WTC11 (cell line): ENCODE data around the gene WEE1. TPM values are rescaled to one million over a fixed set of nuclear protein-coding genes. Genes with fewer than 3 reads are reported as not detected.
A peak's percentile ranks its signal among the peaks of the same experiment; 100 is the strongest.

Experiments used
- ATF1 ChIP-seq: sonication (generic); formaldehyde crosslinking; IDR thresholded peaks from 2 replicates; pipeline ENCODE4 v1.8.1; 2023; ENCODE audit warnings: mild to moderate bottlenecking, moderate library complexity, missing genetic modification reagents
- FOXK1 ChIP-seq: sonication (generic); formaldehyde crosslinking; IDR thresholded peaks from 2 replicates; pipeline ENCODE4 v1.8.0; 2022; ENCODE audit warnings: mild to moderate bottlenecking, moderate library complexity, missing genetic modification reagents
- GTF2I ChIP-seq: fragments of 250-450 bp; sonication (Bioruptor Pico); conservative IDR thresholded peaks from 2 replicates; pipeline ENCODE4 v1.4.0; 2021; ENCODE audit warnings: mild to moderate bottlenecking
- NFATC4 ChIP-seq: fragments of 250-450 bp; sonication (Bioruptor Pico); IDR thresholded peaks from 2 replicates; pipeline ENCODE4 v1.9.0; 2021; ENCODE audit warnings: mild to moderate bottlenecking
- NR1H2 ChIP-seq: sonication (generic); formaldehyde crosslinking; IDR thresholded peaks from 2 replicates; pipeline ENCODE4 v1.9.0; 2021; ENCODE audit warnings: mild to moderate bottlenecking, moderate library complexity, missing genetic modification reagents
- OVOL2 ChIP-seq: fragments of 250-450 bp; sonication (Bioruptor Pico); IDR thresholded peaks from 2 replicates; pipeline ENCODE4 v1.9.0; 2021; ENCODE audit warnings: mild to moderate bottlenecking, borderline replicate concordance
- PRRX2 ChIP-seq: fragments of 250-450 bp; sonication (Bioruptor Pico); IDR thresholded peaks from 2 replicates; pipeline ENCODE4 v1.8.0; 2021; ENCODE audit warnings: mild to moderate bottlenecking
- RELA ChIP-seq: sonication (generic); formaldehyde crosslinking; IDR thresholded peaks from 2 replicates; pipeline ENCODE4 v1.8.1; 2022; ENCODE audit warnings: missing genetic modification reagents, mild to moderate bottlenecking, borderline replicate concordance
- SP1 ChIP-seq: sonication (generic); formaldehyde crosslinking; conservative IDR thresholded peaks from 2 replicates; pipeline ENCODE4 v1.8.1; 2022; ENCODE audit warnings: missing genetic modification reagents
- ZNF219 ChIP-seq: sonication (generic); formaldehyde crosslinking; IDR thresholded peaks from 2 replicates; pipeline ENCODE4 v1.8.0; 2023; ENCODE audit warnings: missing genetic modification reagents, mild to moderate bottlenecking, borderline replicate concordance
- ZNF423 ChIP-seq: fragments of 250-450 bp; sonication (Bioruptor Pico); IDR thresholded peaks from 2 replicates; pipeline ENCODE4 v2.1.2; 2022; ENCODE audit warnings: mild to moderate bottlenecking, moderate library complexity
- total RNA-seq: library from RNA; stranded (reverse); gene quantifications from 3 replicates; pipeline ENCODE4 v1.2.3, GENCODE V29; 2021
- TF ChIP-seq, protein P1 (sequence below): sonication (generic); formaldehyde crosslinking; IDR thresholded peaks from 2 replicates; pipeline ENCODE4 v1.8.1; 2023; ENCODE audit warnings: mild to moderate bottlenecking, moderate library complexity, missing genetic modification reagents
- TF ChIP-seq, protein P2 (sequence below): sonication (generic); formaldehyde crosslinking; IDR thresholded peaks from 2 replicates; pipeline ENCODE4 v1.8.1; 2022; ENCODE audit warnings: mild to moderate bottlenecking, missing genetic modification reagents, moderate library complexity, borderline replicate concordance
- TF ChIP-seq, protein P3 (sequence below): sonication (generic); formaldehyde crosslinking; IDR thresholded peaks from 2 replicates; pipeline ENCODE4 v1.8.0; 2022; ENCODE audit warnings: mild to moderate bottlenecking, missing genetic modification reagents
- TF ChIP-seq, protein P4 (sequence below): sonication (generic); formaldehyde crosslinking; IDR thresholded peaks from 2 replicates; pipeline ENCODE4 v1.8.1; 2023; ENCODE audit warnings: mild to moderate bottlenecking, missing genetic modification reagents, borderline replicate concordance
- TF ChIP-seq, protein P5 (sequence below): sonication (generic); formaldehyde crosslinking; IDR thresholded peaks from 2 replicates; pipeline ENCODE4 v1.8.1; 2022; ENCODE audit warnings: missing genetic modification reagents, borderline replicate concordance
- TF ChIP-seq, protein P6 (sequence below): sonication (generic); formaldehyde crosslinking; IDR thresholded peaks from 2 replicates; pipeline ENCODE4 v1.8.0; 2022; ENCODE audit warnings: mild to moderate bottlenecking, missing genetic modification reagents
- TF ChIP-seq, protein P7 (sequence below): sonication (generic); formaldehyde crosslinking; IDR thresholded peaks from 2 replicates; pipeline ENCODE4 v1.8.0; 2022; ENCODE audit warnings: missing genetic modification reagents
- TF ChIP-seq, protein P8 (sequence below): sonication (generic); formaldehyde crosslinking; IDR thresholded peaks from 2 replicates; pipeline ENCODE4 v1.8.0; 2023; ENCODE audit warnings: missing genetic modification reagents
- TF ChIP-seq, protein P9 (sequence below): fragments of 200-600 bp; IDR thresholded peaks from 2 replicates; pipeline ENCODE4 v1.8.0; 2022; ENCODE audit warnings: antibody characterized with exemption

Gene WEE1
- total RNA-seq, 1 experiment from 2014 or later: 109 TPM

DNA sequence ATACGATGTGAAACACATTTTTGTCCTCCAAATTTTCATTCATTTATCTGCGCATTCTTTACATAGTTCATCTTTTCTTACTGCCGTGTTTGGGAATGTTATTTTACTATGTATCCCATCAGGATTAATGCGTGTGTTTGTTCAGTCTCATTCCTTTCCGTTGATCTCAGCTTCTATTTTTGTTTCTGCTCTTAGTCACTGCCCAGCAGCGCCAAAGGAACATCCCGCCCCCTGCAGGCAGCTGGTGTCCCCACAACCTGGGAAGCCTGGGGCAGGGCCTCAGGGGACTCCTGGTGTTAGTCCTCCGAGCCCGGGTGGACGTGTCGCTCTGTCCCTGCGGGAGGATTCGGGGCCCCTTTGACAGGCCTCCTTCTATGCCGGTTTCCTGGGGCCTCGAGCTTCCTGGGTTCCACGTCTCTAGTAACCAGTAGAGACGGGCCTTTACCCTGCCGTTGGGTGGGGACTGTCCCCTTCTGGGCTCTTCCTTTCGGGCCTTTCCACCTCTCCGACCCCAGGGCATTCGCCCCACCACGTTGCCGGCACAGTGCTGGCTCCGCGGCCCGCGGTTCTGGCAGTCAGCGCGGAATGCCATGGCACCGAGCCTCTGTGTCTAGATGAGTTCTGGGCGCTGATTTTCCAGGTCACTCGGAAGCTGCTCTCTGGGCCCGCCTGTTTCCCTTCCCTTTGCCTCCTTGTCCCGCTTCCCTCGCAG, 39.8 kb downstream of the WEE1 start (continued):
- TF ChIP-seq, protein P1, sequence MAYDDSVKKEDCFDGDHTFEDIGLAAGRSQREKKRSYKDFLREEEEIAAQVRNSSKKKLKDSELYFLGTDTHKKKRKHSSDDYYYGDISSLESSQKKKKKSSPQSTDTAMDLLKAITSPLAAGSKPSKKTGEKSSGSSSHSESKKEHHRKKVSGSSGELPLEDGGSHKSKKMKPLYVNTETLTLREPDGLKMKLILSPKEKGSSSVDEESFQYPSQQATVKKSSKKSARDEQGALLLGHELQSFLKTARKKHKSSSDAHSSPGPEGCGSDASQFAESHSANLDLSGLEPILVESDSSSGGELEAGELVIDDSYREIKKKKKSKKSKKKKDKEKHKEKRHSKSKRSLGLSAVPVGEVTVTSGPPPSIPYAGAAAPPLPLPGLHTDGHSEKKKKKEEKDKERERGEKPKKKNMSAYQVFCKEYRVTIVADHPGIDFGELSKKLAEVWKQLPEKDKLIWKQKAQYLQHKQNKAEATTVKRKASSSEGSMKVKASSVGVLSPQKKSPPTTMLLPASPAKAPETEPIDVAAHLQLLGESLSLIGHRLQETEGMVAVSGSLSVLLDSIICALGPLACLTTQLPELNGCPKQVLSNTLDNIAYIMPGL: no peak
- TF ChIP-seq, protein P2, sequence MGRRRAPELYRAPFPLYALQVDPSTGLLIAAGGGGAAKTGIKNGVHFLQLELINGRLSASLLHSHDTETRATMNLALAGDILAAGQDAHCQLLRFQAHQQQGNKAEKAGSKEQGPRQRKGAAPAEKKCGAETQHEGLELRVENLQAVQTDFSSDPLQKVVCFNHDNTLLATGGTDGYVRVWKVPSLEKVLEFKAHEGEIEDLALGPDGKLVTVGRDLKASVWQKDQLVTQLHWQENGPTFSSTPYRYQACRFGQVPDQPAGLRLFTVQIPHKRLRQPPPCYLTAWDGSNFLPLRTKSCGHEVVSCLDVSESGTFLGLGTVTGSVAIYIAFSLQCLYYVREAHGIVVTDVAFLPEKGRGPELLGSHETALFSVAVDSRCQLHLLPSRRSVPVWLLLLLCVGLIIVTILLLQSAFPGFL (CRISPR knock-in tag): no peak
- TF ChIP-seq, protein P3, sequence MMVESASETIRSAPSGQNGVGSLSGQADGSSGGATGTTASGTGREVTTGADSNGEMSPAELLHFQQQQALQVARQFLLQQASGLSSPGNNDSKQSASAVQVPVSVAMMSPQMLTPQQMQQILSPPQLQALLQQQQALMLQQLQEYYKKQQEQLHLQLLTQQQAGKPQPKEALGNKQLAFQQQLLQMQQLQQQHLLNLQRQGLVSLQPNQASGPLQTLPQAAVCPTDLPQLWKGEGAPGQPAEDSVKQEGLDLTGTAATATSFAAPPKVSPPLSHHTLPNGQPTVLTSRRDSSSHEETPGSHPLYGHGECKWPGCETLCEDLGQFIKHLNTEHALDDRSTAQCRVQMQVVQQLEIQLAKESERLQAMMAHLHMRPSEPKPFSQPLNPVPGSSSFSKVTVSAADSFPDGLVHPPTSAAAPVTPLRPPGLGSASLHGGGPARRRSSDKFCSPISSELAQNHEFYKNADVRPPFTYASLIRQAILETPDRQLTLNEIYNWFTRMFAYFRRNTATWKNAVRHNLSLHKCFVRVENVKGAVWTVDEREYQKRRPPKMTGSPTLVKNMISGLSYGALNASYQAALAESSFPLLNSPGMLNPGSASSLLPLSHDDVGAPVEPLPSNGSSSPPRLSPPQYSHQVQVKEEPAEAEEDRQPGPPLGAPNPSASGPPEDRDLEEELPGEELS (CRISPR knock-in tag): no peak
- TF ChIP-seq, protein P4, sequence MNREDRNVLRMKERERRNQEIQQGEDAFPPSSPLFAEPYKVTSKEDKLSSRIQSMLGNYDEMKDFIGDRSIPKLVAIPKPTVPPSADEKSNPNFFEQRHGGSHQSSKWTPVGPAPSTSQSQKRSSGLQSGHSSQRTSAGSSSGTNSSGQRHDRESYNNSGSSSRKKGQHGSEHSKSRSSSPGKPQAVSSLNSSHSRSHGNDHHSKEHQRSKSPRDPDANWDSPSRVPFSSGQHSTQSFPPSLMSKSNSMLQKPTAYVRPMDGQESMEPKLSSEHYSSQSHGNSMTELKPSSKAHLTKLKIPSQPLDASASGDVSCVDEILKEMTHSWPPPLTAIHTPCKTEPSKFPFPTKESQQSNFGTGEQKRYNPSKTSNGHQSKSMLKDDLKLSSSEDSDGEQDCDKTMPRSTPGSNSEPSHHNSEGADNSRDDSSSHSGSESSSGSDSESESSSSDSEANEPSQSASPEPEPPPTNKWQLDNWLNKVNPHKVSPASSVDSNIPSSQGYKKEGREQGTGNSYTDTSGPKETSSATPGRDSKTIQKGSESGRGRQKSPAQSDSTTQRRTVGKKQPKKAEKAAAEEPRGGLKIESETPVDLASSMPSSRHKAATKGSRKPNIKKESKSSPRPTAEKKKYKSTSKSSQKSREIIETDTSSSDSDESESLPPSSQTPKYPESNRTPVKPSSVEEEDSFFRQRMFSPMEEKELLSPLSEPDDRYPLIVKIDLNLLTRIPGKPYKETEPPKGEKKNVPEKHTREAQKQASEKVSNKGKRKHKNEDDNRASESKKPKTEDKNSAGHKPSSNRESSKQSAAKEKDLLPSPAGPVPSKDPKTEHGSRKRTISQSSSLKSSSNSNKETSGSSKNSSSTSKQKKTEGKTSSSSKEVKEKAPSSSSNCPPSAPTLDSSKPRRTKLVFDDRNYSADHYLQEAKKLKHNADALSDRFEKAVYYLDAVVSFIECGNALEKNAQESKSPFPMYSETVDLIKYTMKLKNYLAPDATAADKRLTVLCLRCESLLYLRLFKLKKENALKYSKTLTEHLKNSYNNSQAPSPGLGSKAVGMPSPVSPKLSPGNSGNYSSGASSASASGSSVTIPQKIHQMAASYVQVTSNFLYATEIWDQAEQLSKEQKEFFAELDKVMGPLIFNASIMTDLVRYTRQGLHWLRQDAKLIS: peak; percentile 51; the same call in 1 of the 2 replicates
- no peak for TF ChIP-seq FOXK1
- no peak for TF ChIP-seq ZNF423
- TF ChIP-seq SP1 (CRISPR knock-in tag): 0 out of 2 replicates have a peak, but pooled peaks have one; percentile 42
- TF ChIP-seq, protein P5, sequence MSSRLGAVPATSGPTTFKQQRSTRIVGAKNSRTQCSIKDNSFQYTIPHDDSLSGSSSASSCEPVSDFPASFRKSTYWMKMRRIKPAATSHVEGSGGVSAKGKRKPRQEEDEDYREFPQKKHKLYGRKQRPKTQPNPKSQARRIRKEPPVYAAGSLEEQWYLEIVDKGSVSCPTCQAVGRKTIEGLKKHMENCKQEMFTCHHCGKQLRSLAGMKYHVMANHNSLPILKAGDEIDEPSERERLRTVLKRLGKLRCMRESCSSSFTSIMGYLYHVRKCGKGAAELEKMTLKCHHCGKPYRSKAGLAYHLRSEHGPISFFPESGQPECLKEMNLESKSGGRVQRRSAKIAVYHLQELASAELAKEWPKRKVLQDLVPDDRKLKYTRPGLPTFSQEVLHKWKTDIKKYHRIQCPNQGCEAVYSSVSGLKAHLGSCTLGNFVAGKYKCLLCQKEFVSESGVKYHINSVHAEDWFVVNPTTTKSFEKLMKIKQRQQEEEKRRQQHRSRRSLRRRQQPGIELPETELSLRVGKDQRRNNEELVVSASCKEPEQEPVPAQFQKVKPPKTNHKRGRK (CRISPR knock-in tag): no peak
- no peak for TF ChIP-seq NR1H2 (CRISPR knock-in tag)
- TF ChIP-seq PRRX2 (CRISPR knock-in tag): no peak
- TF ChIP-seq RELA (CRISPR knock-in tag): no peak
- TF ChIP-seq OVOL2 (CRISPR knock-in tag): no peak
- TF ChIP-seq, protein P6, sequence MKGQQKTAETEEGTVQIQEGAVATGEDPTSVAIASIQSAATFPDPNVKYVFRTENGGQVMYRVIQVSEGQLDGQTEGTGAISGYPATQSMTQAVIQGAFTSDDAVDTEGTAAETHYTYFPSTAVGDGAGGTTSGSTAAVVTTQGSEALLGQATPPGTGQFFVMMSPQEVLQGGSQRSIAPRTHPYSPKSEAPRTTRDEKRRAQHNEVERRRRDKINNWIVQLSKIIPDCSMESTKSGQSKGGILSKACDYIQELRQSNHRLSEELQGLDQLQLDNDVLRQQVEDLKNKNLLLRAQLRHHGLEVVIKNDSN: no peak
- TF ChIP-seq GTF2I: 0 out of 2 replicates have a peak, but pooled peaks have one; percentile 43
- TF ChIP-seq, protein P7, sequence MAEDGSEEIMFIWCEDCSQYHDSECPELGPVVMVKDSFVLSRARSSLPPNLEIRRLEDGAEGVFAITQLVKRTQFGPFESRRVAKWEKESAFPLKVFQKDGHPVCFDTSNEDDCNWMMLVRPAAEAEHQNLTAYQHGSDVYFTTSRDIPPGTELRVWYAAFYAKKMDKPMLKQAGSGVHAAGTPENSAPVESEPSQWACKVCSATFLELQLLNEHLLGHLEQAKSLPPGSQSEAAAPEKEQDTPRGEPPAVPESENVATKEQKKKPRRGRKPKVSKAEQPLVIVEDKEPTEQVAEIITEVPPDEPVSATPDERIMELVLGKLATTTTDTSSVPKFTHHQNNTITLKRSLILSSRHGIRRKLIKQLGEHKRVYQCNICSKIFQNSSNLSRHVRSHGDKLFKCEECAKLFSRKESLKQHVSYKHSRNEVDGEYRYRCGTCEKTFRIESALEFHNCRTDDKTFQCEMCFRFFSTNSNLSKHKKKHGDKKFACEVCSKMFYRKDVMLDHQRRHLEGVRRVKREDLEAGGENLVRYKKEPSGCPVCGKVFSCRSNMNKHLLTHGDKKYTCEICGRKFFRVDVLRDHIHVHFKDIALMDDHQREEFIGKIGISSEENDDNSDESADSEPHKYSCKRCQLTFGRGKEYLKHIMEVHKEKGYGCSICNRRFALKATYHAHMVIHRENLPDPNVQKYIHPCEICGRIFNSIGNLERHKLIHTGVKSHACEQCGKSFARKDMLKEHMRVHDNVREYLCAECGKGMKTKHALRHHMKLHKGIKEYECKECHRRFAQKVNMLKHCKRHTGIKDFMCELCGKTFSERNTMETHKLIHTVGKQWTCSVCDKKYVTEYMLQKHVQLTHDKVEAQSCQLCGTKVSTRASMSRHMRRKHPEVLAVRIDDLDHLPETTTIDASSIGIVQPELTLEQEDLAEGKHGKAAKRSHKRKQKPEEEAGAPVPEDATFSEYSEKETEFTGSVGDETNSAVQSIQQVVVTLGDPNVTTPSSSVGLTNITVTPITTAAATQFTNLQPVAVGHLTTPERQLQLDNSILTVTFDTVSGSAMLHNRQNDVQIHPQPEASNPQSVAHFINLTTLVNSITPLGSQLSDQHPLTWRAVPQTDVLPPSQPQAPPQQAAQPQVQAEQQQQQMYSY (CRISPR knock-in tag): no peak; the same call in 1 of the 2 replicates
- TF ChIP-seq, protein P8, sequence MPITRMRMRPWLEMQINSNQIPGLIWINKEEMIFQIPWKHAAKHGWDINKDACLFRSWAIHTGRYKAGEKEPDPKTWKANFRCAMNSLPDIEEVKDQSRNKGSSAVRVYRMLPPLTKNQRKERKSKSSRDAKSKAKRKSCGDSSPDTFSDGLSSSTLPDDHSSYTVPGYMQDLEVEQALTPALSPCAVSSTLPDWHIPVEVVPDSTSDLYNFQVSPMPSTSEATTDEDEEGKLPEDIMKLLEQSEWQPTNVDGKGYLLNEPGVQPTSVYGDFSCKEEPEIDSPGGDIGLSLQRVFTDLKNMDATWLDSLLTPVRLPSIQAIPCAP (CRISPR knock-in tag): no peak
- TF ChIP-seq ATF1: no peak
- TF ChIP-seq NFATC4 (CRISPR knock-in tag): no peak
- TF ChIP-seq ZNF219 (CRISPR knock-in tag): no peak
- TF ChIP-seq, protein P9, sequence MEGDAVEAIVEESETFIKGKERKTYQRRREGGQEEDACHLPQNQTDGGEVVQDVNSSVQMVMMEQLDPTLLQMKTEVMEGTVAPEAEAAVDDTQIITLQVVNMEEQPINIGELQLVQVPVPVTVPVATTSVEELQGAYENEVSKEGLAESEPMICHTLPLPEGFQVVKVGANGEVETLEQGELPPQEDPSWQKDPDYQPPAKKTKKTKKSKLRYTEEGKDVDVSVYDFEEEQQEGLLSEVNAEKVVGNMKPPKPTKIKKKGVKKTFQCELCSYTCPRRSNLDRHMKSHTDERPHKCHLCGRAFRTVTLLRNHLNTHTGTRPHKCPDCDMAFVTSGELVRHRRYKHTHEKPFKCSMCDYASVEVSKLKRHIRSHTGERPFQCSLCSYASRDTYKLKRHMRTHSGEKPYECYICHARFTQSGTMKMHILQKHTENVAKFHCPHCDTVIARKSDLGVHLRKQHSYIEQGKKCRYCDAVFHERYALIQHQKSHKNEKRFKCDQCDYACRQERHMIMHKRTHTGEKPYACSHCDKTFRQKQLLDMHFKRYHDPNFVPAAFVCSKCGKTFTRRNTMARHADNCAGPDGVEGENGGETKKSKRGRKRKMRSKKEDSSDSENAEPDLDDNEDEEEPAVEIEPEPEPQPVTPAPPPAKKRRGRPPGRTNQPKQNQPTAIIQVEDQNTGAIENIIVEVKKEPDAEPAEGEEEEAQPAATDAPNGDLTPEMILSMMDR: peak; percentile 82
